ENCODE data around the gene TTC33.
A peak's percentile ranks its signal among the peaks of the same experiment; 100 is the strongest.
"Not testable (repeated sequence)": the region's sequence is repeated elsewhere in the genome, so short reads cannot be mapped to it uniquely, and the experiment has no call there.

TTC33 gene

DNA sequence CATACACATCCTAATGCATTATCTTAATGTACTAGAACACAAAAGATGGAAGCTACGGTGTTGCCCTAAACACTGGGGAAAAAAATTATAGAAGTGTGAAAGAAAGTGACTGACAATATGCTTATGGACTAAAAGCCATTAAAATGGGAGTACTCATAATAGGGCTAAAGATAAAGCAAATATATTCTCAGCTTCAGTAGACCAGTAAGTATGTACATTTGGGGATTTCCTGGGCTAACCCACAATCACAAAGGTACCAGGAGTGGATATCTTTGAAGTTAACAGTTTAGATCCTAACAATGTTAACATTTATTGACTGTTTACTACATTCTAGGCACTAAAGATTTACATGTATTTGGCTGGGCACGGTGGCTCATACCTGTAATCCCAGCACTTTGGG, 39.2 kb downstream of the TTC33 start:
- DNase-seq (ENCODE audit: low spot score): no peak

DNA sequence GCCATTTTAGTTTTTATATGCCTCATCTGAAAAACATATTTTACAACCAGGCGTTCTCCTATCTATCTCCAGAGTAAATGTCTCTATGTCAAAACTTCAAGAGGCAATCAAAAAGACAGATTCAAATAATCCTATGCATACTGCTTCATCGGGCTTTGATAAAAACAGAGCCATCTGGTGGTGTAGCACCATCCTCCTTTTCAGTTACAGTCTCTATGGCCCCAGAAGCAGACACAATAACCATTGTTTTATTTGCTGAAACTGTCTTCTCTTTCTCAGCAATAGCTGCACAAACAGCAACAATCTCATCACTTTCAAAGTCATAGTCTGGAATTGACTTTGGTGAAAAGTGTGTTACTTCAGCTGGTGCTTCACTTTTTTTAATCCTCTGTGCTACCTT, 39.8 kb downstream of the TTC33 start:
- DNase-seq (ENCODE audit: low spot score): no peak

DNA sequence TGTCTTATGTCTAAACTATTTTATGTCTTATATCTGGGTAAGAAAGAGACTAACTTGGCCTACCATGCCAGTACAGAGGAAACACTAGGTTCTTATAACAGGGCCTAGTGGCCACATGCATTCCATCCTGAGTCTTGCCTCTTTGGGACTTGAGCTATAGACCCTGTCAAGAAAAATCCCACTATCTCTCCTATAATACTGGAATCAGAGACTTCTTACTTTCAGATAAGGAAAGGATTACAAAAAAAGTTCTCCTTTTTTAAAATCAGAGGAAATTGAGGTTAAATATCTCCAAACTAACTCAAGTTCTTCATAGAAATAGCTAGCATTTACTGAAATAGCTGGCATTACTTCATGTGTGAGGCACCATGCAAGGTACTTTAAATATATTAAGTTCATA, 41.8 kb downstream of the TTC33 start:
- no peak for DNase-seq (ENCODE audit: low spot score)

DNA sequence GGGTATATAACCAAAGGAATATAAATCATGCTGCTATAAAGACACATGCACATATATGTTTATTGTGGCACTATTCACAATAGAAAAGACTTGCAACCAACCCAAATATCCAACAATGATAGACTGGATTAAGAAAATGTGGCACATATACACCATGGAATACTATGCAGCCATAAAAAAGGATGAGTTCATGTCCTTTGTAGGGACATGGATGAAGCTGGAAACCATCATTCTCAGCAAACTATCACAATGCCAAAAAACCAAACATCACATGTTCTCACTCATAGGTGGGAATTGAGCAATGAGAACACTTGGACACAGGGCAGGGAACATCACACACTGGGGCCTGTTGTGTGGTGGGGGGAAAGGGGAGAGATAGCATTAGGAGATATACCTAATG, 45.2 kb downstream of the TTC33 start:
- not testable (repeated sequence) for DNase-seq (ENCODE audit: low spot score)

DNA sequence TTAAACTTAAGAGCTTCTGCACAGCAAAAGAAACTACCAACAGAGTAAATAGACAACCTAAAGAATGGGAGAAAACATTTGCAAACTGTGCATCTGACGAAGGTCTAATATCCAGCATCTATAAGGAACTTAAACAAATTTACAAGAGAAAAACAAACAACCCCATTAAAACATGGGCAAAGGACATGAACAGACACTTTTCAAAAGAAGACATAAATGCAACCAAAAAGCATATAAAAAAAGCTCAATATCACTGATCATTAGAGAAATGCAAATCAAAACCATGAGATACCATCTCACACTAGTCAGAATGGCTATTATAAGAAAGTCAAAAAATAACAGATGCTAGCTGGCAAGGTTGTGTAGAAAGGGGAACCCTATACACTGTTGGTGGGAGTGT, 50.3 kb downstream of the TTC33 start:
- DNase-seq (ENCODE audit: low spot score): not testable (repeated sequence)

DNA sequence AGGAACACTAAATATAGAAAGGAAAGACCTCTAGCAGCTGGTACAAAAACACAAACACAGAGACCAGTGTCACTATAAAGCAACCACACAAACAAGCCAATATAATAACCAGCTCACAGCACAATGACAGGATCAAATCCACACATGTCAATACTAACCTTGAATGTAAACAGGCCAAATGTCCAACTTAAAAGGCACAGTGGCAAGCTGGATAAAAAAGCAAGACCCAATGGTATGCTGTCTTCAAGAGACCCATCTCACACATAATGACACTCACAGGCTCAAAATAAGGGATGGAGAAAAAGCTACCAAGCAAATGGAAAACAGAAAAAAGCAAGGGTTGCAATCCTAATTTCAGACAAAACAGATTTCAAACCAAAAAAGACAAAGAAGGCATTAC, 53.7 kb downstream of the TTC33 start:
- not testable (repeated sequence) for DNase-seq (ENCODE audit: low spot score)

DNA sequence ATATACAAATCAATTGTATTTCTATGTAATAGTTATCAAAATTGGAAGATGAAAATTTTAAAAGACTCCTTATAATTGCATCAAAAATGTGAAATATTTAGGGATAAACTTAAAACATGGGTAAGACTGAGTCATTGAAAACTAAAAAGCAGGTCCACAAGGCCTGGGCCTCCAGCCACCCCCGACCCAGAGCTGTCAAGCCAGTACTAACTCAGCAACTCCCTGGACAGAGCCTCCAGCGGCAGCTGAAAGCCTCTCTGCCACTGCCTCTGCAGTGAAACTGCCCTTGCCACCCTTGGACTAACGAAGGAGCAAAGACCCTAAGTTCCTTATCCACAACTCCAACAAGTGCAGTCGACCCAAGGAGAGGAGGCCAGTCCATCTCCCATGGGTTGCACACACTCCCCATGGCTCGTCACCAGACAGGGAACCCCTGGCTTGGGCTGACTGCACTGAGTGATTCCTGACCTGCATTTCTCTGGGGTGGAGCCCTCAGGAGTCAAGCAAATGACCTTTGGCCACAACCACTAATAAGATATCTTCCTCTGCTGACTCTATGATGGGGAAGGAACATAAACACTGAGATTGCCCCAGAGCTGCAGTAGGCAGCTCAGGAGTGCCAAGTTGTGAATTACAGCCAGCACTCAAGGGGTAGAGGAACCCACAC, 55.5 kb downstream of the TTC33 start:
- DNase-seq (ENCODE audit: low spot score): no peak

DNA sequence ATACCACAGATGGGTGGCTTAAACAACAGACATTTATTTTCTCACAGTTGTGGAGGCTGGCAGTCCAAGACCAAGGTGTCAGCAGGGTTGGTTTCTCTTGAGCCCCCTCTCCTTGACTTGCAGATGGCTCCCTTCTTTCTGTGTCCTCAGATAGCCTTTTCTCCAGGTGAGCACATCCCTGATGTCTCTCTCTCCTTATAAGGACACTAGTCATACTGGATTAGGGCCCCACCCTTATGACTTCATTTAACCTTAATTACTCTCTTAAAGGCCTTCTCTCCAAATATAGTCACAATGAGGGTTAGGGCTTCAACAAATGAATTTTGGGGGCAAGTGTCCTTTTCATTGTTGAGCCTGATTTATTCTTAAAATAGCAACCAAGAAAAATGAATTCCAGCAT, 61.3 kb downstream of the TTC33 start:
- no peak for DNase-seq (ENCODE audit: low spot score)

DNA sequence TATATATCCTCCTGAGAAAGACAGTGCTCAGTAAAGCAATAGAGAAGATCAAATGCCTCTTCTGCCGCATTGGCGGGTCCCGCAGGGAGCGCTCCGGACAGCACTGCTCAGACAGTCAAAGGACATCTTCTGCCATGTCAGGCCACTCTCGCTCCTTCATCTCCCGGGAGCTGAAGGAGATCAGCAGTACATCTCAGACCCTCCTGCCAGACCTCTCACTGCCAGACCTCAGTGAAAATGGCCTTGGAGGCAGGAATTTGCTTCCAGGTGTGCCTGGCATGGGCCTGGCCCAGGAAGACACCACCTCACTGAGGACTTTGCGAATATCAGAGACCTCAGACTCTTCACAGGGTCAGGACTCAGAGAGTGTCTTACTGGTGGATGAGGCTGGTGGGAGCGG, 63.9 kb downstream of the TTC33 start:
- no peak for DNase-seq (ENCODE audit: low spot score)

DNA sequence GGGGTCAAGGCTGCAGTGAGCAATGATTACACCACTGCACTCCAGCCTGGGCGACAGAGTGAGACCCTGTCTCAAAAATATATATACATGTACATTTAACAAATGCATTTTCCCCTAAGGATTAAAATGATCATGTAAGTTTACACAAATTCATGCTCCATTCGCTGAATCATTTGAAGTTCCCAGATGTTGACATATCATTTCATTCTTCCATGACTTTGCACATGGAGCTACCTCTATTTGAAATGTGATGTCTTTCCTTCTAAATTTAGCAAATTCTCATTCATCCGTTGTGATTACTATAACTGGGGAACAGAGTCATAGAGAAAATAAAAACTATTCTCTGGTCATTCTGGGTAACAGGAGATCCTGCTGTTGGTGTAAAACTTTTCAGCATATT, 65.5 kb downstream of the TTC33 start:
- DNase-seq (ENCODE audit: low spot score): no peak

DNA sequence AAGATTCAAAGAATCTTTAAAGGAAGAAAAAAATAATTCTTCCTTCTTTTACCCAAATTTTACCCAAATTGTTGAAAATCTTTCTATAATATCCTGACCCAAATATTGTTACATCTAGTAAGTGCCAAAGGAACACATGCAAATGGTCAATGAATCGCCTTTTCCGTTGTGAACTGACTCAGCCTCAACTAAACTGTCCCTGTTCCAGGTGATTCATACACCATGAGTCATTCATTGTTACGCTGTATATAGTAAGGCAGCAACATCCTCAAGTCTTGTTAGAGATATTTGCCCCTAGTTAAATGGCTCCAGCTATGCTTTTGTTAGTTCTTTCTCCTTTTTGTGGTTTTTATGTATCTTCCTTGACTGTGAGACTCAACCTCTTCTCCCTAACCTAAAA, 66.3 kb downstream of the TTC33 start:
- peak; percentile 92 for DNase-seq (ENCODE audit: low spot score)

DNA sequence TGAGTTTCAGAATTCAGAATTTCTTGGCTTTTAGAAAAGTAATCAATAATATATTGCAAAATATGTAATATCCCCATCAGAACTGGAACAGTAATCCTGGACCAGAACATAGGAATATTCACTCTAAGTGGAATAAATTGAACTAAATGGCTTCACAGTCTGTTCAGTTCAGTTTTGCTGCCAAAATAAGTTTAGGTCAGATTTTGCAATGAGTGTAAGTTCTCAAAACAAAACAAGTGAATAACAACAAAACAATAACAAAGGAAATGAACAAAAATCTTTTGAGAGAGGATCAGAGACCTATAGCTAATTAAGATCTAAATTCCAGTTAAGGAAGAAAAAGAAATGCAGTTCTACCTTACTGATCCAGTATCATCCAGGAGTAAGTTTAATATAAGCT, 66.8 kb downstream of the TTC33 start:
- DNase-seq (ENCODE audit: low spot score): no peak

DNA sequence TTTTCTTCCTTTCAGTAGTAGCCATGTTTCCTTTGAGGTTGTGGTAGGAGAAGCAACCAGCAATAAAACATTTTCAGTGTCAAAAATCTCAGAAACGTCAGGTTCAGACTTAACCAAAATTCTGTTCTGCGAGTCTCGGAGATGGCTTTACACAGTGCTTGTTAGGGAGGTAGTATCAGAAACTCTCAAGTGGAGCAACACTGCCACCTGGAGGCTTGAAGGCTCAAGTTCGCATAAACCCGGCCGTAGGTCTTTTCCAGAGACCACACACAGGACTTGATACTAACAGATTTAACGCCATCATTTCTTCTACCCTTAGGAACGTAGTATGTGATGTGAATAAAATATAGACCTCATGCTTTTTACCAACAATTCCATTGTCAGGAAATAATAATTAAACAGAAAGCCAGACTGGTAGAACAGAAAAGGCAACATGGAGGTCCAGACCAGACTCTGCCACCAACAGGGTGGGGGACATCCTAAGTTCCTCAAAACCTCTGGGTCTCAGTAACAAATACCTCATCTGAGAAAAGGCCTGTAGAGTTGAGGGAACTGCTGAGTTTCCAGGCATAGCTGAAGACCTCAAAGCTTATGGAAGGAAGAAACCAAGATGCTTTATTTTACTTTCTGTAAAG, 67.5 kb downstream of the TTC33 start:
- DNase-seq (ENCODE audit: low spot score): peak; percentile 83

DNA sequence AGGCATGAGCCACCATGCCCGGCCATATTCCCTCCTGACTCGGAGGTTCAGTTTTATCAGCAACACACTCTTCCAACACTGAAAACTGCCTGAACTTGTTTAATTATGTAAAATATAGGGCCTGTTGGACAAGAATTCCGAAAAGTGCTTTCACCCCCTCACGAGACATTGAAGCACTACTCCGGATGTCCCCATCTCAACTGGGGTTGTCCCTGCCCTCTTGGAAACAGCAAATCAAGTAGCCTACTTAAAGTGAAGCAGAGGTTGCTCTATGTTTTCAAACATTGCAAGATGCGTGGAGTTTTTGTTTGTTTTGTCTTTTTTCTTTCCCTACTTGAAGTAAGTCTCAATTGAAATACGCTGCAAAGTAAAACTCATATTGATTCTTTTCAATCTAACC, 68.4 kb downstream of the TTC33 start:
- DNase-seq (ENCODE audit: low spot score): no peak

DNA sequence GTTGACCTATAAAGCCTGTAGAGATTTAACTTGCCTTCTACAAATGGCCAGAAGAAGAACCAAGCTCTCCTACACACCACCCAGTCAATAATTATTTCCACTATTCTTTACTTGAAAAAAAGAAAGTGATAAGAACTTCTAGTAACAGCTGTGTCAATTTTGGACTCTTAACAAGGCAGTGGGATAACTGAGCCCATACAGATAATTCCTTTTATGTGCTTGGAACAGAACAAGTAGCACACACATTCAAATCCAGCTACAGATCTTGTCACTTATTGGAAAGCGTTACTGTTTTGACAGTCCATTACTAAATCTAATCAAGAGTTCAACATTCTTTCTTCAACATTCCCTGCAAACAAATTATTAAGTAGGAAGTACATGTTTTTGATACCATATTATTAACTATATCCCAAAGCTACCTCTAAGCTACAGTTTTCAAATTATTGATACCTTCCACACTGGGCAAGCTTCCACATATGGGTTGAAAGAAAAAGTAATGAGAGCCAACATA, 69.7 kb downstream of the TTC33 start:
- no peak for DNase-seq (ENCODE audit: low spot score)

DNA sequence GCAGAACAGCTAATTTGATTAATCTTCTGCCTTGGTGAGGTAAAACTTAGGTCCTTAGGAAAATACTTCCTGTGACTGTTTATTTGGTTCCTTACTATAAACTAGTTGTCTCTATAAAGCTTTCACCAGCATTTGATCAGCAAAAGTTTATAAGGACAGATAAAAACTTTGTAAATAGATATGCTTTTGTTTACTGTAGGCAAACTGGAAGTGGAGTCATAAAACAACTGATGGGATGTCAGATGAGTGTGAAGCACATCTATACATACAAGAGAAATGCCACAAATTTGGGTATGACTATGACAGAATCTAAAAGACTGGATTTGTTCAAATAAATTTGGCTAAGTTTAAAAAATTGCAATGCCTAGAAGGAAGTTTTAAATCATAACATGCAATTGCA, 70.6 kb downstream of the TTC33 start:
- DNase-seq (ENCODE audit: low spot score): no peak

DNA sequence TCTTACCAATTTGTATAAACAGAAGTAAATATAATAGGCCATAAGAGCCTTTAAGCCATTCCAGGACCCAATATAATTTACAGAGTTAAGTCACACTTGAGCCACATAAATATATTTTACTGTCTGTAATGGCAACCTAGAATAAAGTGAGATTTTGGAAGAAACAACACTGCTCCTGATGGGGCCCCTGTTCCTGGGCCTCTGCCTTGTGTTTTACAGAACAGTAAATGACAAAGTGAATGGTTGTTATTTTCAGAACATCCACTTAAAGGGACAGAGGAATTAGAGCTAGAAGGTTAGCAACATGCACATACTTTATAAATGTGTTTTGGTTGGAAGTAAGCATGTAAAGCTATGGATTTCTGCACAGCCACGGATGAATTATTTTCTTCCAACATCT, 72.5 kb downstream of the TTC33 start:
- no peak for DNase-seq (ENCODE audit: low spot score)

DNA sequence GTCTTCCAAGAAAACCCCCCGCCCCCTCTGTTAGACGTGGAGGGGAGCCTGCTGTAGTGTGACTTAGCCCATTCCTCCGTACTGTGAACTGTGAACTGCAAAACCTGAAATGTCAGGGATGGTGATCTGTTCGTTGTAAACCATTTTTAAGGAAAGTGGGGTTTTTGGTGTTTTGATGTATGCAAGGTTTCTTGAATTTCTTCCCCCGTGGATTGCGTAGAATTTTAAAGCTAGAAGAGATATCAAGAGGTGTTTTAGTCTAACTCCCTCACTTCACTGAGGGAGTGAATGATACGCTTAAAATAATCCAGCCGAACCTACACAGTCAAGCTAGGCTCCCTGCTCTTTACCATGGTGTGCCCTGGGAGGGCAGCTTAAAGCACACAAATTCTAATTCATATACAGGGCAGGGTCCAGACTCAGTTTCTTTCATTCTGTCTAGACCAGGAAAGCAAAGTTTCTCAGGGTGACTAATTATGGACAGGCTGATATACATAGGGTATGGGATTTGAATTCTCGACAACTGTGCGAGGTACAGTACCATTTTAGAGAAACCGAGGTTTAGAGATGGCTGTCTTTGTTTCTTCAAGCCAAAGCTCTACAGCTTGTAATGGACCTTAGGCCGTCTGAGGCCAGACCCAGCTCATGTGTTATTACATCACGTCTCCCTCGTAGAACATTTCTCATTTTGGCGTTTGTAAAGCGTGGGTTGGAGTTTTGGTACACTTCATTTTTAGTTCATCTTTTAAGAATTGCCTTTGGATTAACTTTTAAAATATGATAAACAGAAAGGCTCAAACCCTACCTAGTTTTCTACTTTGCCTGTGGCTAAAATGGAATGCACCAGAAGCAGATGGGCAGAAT, 73.4 kb downstream of the TTC33 start:
- DNase-seq (ENCODE audit: low spot score): no peak

DNA sequence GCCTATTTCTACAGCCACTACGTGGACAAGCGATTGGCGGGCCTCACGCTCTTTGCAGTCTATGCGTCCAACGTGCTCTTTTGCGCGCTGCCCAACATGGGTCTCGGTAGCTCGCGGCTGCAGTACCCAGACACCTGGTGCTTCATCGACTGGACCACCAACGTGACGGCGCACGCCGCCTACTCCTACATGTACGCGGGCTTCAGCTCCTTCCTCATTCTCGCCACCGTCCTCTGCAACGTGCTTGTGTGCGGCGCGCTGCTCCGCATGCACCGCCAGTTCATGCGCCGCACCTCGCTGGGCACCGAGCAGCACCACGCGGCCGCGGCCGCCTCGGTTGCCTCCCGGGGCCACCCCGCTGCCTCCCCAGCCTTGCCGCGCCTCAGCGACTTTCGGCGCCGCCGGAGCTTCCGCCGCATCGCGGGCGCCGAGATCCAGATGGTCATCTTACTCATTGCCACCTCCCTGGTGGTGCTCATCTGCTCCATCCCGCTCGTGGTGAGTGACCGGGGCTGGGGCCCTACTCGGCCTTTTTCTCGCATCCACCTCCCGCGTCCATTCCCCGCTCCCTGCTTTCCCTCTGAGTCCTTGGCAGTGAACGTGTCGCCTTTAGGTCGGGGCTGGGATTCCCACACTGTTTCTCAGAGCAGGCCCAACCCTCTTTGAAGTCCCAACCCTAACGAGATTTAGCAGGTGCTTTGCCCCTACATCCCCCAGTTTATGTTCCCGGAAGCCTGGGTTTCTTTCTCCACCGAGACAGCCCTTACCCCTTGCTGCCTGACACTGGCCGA, 74.2 kb downstream of the TTC33 start:
- DNase-seq (ENCODE audit: low spot score): peak; percentile 28

DNA sequence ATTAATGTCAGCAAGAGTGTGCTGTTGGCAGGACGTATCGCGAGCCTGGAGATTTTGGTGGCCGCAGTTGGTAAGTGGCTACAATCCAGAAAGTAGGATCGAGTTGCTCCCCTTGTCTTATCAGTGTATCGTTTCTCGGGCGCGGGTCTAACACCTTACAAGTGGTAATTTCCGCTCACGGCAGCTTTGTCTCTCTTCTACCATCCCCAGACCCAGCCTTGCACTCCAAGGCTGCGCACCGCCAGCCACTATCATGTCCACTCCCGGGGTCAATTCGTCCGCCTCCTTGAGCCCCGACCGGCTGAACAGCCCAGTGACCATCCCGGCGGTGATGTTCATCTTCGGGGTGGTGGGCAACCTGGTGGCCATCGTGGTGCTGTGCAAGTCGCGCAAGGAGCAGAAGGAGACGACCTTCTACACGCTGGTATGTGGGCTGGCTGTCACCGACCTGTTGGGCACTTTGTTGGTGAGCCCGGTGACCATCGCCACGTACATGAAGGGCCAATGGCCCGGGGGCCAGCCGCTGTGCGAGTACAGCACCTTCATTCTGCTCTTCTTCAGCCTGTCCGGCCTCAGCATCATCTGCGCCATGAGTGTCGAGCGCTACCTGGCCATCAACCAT, 74.9 kb downstream of the TTC33 start:
- DNase-seq (ENCODE audit: low spot score): peak; percentile 11

DNA sequence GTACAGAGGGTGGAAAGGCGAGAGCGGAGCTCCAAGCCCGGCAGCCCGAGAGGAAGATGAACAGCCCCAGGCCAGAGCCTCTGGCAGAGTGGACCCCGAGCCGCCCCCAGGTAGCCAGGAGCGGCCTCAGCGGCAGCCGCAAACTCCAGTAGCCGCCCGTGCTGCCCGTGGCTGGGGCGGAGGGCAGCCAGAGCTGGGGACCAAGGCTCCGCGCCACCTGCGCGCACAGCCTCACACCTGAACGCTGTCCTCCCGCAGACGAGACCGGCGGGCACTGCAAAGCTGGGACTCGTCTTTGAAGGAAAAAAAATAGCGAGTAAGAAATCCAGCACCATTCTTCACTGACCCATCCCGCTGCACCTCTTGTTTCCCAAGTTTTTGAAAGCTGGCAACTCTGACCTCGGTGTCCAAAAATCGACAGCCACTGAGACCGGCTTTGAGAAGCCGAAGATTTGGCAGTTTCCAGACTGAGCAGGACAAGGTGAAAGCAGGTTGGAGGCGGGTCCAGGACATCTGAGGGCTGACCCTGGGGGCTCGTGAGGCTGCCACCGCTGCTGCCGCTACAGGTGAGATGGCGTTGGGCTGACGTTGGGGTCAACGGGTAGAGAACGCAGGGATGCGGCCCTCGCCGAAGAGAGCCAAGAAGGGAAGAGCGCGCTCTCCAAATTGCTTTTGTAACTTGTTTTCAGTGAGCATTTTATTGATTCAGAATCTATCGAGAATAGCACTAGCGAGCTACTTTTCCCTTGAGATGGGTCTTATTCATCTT, 75.7 kb downstream of the TTC33 start, which contains the start of gene PTGER4:
PTGER4 (plus strand) TSS at position 3 of the 769 bp plus-strand sequence. CDS start 1,079 bp downstream, outside the sequence.
- DNase-seq (ENCODE audit: low spot score): no peak

Data from kidney tubule cell (primary cell).